NCI-H226 (cell line): ENCODE data around the gene HRK.

ENCODE experiments used
- DNase-seq: peaks from one replicate; pipeline ENCODE4 v3.0.0-alpha.2; 2015

HRK gene

GRCh38 chr12:116864371-116865160, 16.7 kb downstream of the HRK start:
- peak; percentile 76 for DNase-seq

- DNase-seq, result no peak
Measured at GRCh38 chr12:116863275-116863767, 17.9 kb downstream of the HRK start.

DNA sequence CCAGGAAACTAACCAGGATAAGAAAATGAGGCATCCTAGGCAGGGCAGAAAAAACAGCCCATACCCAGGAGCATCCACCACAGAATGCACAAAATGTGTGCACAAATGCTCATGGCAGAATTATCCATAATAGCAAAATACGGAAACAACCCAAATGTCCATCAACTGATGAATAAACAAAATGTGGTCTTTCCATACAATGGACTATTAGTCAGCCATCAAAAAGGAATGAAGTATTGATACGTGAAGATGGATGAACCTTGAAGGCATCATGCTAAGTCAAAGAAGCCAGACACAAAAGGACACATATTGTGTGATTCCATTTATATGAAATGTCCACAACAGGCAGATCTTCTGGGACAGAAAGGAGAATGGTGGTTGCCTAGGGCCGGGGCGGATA, 19.1 kb downstream of the HRK start:
- DNase-seq, result no peak

- DNase-seq, result no peak
Measured at GRCh38 chr12:116861320-116861719, 19.9 kb downstream of the HRK start.

DNA sequence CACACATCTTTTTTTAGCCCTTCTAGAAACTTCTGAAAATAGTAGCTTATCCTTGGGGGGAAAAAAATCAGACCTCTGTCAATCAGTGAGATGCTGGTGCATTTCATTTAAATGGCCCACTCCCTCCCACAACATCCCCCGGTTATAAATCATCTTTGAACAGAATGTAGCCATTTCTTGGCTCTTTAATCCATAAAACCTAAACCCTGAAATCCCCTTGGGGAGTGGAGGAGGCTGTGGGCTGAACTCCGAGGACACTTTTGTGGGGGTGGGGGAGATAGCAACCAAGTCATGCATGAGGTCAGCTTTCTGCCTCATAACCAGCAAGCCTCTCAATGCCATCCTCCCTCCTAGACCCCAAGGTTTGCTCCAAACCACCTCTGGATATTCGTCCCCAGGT, 21.0 kb downstream of the HRK start:
- no peak for DNase-seq

- no peak for DNase-seq
Measured at GRCh38 chr12:116859079-116859478, 22.2 kb downstream of the HRK start.

GRCh38 chr12:116856729-116857128, 24.5 kb downstream of the HRK start:
- DNase-seq, result no peak

DNA sequence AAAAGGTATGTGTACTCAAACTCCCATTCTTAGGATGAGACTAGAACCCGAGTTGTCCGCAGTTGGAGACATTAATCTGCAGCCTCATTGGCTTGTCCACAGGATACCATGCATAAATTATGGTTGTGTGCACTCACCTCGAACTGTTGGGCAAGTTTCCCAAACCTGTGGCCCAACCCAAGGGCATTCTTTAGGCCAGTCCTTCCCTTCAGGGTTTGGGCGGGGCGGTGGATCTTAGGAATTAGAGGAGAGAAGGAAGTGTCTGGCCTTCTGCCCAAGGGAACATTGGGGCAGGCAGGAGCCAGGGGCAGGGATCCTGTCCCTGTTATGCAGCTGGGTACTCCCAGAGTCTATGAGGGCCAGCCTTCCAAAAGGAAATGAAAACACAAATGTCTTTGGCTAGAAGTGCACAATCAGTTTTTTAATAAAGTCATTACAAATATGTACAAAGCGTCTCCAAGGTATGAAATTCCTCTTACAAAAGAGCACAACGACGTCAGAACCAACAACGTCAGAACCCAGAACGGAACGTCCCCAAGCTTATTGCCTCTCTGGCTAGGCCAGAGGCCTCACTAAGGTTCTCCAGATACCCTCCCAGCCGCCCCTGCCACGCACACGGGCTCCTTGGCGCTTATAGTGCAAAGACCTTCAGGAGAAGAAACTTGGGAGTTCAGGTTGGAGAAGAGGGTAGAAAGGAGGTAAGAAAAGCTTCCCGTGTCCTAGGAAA, 25.3 kb downstream of the HRK start:
- no peak for DNase-seq

GRCh38 chr12:116853507-116853906, 27.7 kb downstream of the HRK start:
- no peak for DNase-seq

- no peak for DNase-seq
Measured at GRCh38 chr12:116852303-116852702, 28.9 kb downstream of the HRK start.

- DNase-seq, result no peak
Measured at GRCh38 chr12:116849216-116849615, 32.0 kb downstream of the HRK start.

DNA sequence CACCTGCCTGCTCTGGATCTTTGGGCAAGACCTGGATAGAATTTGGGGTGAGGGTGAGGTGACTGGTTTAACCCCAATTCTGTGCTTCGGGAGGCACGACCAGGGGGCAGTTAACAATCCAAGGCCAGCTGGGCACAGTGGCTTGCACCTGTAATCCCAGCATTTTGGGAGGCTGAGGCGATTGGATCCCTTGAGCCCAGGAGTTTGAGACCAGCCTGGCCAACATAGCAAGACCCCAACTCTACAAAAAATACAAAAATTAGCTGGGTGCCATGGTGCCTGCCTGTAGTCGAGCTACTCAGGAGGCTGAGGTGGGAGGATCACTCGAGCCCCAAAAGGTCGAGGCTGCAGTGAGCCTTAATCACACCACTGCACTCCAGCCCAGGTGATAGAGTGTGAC, 38.2 kb downstream of the HRK start:
- no peak for DNase-seq

DNA sequence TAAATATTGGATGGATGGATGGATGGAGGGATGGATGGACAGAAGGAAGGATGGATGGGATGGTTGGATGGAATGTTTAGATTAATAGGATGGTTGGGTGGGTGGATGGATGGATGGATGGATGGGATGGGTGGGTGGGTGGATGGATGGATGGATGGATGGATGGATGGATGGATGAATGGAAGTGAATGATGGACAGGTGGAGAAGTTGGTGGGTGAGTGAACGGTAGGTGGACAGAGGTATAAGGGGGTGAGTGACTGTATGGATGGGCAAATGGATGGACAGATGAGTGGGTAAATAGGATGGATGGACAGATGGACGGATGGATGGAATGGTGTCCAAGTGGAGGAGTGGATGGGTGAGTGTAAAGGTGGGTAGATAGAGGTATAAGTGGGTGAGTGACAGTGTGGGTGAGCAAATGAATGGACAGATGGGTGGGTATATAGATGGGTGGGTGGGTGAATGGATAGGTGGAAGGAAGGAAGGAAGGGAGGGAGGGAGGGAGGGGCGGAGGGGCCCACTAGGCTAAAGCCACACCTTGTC, 41.9 kb downstream of the HRK start:
- no peak for DNase-seq

GRCh38 chr12:116838365-116838764, 42.9 kb downstream of the HRK start:
- no peak for DNase-seq

DNA sequence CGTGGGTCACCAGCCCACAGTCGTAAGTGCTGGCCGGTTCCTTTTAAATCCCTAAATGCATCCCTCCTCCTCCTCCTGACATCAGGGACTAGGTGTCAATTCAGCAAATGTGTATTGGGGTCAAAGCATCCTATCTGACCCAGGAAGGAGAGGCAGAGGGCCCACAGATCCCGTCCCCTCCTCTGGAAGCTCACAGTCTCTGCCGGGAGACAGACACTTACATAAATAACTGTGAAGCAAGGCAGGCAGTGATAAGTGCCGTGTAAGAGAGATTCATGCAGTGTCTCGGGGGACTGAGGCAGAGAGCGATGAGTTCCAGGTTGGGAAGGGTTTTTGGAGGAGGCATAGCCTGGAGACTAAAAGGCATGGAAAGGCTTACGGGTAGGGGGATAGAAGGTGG, 44.1 kb downstream of the HRK start:
- DNase-seq, result no peak

DNA sequence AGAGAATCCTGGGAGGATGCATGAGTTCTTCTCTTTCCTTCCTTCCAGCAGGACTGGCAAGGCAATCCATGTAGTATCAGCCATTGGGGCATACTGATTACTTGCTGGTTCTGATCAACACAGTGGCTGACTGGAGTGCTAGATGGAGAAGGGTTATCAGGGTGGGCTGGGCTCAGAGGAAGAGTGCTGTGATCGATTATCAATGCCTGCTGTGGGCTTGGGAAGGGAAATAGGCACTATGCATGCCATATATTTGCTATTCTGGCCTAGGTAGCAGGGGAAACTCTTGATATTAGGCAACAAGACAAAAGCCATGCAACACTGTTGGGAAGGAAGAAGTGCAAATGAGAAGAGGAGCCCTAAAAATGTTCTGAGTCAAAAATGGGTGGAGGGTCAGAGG, 45.8 kb downstream of the HRK start:
- no peak for DNase-seq

GRCh38 chr12:116833474-116833873, 47.8 kb downstream of the HRK start:
- DNase-seq, result no peak

- no peak for DNase-seq
Measured at GRCh38 chr12:116832353-116832752, 48.9 kb downstream of the HRK start.

DNA sequence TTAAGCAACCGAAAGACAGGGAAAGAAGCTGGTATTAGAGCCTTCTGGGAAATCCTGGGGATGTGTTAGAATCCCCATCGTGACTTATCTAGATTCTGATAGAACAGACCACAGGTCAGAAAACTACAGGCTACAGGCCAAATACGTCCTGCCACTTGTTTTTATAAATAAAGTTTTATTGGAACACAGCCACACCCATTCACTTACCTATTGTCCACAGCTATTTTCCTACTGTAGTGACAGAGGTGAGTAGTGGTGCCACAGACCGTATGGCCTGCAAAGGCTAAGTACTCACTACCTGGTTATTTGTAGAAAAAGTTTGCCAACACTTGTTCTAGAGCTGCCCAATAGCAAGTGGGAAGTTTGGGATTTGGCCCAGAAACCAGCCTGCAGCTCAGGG, 53.8 kb downstream of the HRK start:
- no peak for DNase-seq

DNA sequence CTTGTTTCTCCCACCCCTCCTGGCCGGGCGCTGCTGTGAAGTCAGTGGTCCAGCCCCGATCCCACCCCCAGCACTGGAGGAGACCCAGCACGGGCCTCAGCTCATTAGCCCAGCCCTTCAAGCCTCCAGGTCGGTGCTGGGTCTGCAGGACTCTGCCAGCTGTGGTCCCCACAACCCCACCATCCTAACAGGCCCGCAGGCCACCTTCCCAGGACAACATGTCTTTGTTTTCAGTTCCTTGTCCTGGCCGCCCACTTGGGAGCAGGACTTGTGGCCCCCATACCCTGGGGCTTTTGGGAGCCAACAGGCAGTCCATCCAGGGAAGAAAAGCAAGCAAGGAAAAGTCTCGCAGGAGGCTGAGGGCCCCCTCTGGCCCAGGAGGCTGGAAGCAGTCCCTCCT, 60.0 kb downstream of the HRK start:
- DNase-seq, result no peak

DNA sequence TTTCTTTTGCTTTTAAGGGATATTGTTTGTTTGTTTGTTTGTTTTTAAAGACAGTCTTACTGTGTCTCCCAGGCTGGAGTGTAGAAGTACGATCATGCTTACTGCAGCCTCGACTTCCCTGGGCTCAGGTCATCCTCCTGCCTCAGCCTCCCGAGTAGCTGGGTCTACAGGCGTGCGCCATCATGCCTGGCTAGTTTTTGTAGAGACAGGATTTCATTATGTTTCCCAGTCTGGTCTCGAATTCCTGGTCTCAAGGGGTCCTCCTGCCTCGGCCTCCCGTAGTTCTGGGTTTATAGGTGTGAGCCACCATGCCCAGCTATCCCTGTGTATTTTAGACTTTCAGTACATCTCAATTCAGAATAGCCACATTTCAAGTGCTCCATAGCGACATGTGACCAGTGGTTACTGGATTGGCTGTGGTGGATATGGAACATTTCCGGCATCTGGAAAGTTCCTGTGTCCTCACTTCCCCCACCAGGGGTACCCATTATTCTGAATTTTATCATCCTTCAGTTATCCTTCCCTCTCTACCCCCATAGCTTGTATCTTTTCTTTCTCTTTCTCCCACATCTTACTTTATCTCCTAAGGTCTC, 61.1 kb downstream of the HRK start:
- DNase-seq, result no peak

- peak; percentile 88 for DNase-seq
Measured at GRCh38 chr12:116818948-116819832, 62.1 kb downstream of the HRK start.
